A549 (cell line): Measurements from ENCODE around the gene THRAP3. TPM values are rescaled to one million over a fixed set of nuclear protein-coding genes. Genes with fewer than 3 reads are reported as not detected.

ENCODE experiments used
- ATAC-seq, 2 experiments: fragments of 200-7000 bp in 1 of 2; fragments of >200 bp in 1 of 2; cut with Nextera tagmentation in 1 of 2; cut with Tn5 transposase in 1 of 2; 3 replicates each; pipeline versions ENCODE4 v1.8.0 to v1.9.1; 2018 to 2020; ENCODE audit warnings: mild to moderate bottlenecking in 1 of 2, moderate library complexity in 1 of 2
- CTCF ChIA-PET: fragments of 300-600 bp; sonication (Branson Sonifier 250); formaldehyde crosslinking; extraction: SDS; loops from one replicate; lab custom pipeline; 2021; ENCODE audit warnings: antibody characterized with exemption, inconsistent platforms; lab: Yijun Ruan, JAX
- POLR2A ChIA-PET: fragments of 350-600 bp; formaldehyde crosslinking; extraction: SDS; loops from one replicate; lab custom pipeline; 2021; ENCODE audit warnings: antibody characterized with exemption, inconsistent platforms; lab: Yijun Ruan, JAX
- DNase-seq, 2 experiments: peaks; one replicate each; pipeline versions ENCODE4 v3.0.0 to v3.0.0-alpha.2; 2011 to 2016; ENCODE audit warnings: low read depth in 1 of 2, low spot score in 1 of 2
- FAIRE-seq: peaks from 2 replicates; lab custom pipeline; 2011; peaks lifted over from hg19 to GRCh38; lab: Jason Lieb, UNC
- H3K27ac ChIP-seq, 2 experiments: fragments of >200 bp; sonication (Bioruptor Twin); formaldehyde crosslinking; 3 replicates each; pipeline ENCODE4 v1.5.1; 2016 to 2017
- H3K4me1 ChIP-seq: fragments of >200 bp; sonication (Bioruptor Twin); formaldehyde crosslinking; 3 replicates; pipeline ENCODE4 v1.6.1; 2016
- H3K4me2 ChIP-seq: fragments of >200 bp; sonication (Bioruptor Twin); formaldehyde crosslinking; 3 replicates; pipeline ENCODE4 v1.6.1; 2016
- H3K4me3 ChIP-seq: fragments of >200 bp; sonication (Bioruptor Twin); formaldehyde crosslinking; 3 replicates; pipeline ENCODE4 v1.5.1; 2016
- H3K9me3 ChIP-seq: fragments of >200 bp; sonication (Bioruptor Twin); formaldehyde crosslinking; 3 replicates; pipeline ENCODE4 v1.6.1; 2016
- BHLHE40 ChIP-seq: IDR thresholded peaks from 2 replicates; pipeline ENCODE4 v1.6.1; 2012; ENCODE audit warnings: low read depth, low read length, inconsistent platforms
- EHF ChIP-seq: fragments of 250-450 bp; sonication (Bioruptor Pico); IDR thresholded peaks from 2 replicates; pipeline ENCODE4 v1.5.0; 2020; ENCODE audit warnings: mild to moderate bottlenecking
- EP300 ChIP-seq, 2 experiments: fragments of >200 bp; sonication (Bioruptor Twin); formaldehyde crosslinking; IDR thresholded peaks; 2 replicates in 1 of 2; 3 replicates in 1 of 2; pipeline ENCODE4 v1.6.1; 2016 to 2017
- FOSL2 ChIP-seq, 2 experiments: fragments of 450-650 bp in 1 of 2; fragments of >200 bp in 1 of 2; sonication (Bioruptor Twin) in 1 of 2; formaldehyde crosslinking; IDR thresholded peaks; 2 replicates each; pipeline versions ENCODE4 v1.5.0 to v1.6.1; 2016 to 2020; ENCODE audit warnings: mild to moderate bottlenecking in 1 of 2, moderate library complexity in 1 of 2
- GATA3 ChIP-seq: IDR thresholded peaks from 2 replicates; pipeline ENCODE4 v1.6.1; 2012; ENCODE audit warnings: borderline replicate concordance
- HOXA7 ChIP-seq: fragments of 250-450 bp; sonication (Bioruptor Pico); IDR thresholded peaks from 2 replicates; pipeline ENCODE4 v1.5.0; 2020; ENCODE audit warnings: mild to moderate bottlenecking, moderate library complexity
- HOXB5 ChIP-seq: fragments of 250-450 bp; sonication (Bioruptor Pico); IDR thresholded peaks from 2 replicates; pipeline ENCODE4 v1.5.0; 2020; ENCODE audit warnings: mild to moderate bottlenecking, moderate library complexity
- MAFK ChIP-seq: fragments of 450-650 bp; IDR thresholded peaks from 2 replicates; pipeline ENCODE4 v1.6.1; 2014; ENCODE audit not compliant: partially characterized antibody
- MAZ ChIP-seq: fragments of 150-350 bp; IDR thresholded peaks from 2 replicates; pipeline ENCODE4 v1.6.1; 2014; ENCODE audit warnings: antibody characterized with exemption, low read depth, low read length, borderline replicate concordance
- MYC ChIP-seq: IDR thresholded peaks from 2 replicates; pipeline ENCODE4 v1.6.1; 2012; ENCODE audit warnings: mild to moderate bottlenecking, inconsistent platforms, low read length, improper control_type of control experiment, borderline replicate concordance
- PBX3 ChIP-seq: IDR thresholded peaks from 2 replicates; pipeline ENCODE4 v1.6.1; 2012
- PHF8 ChIP-seq: fragments of 200-600 bp; sonication (generic); IDR thresholded peaks from 2 replicates; pipeline ENCODE4 v1.6.1; 2016; ENCODE audit warnings: low read depth, mild to moderate bottlenecking, antibody characterized with exemption, moderate library complexity, borderline replicate concordance
- RAD21 ChIP-seq, 2 experiments: fragments of >200 bp in 1 of 2; sonication (Bioruptor Twin) in 1 of 2; formaldehyde crosslinking in 1 of 2; IDR thresholded peaks in 1 of 2; conservative IDR thresholded peaks in 1 of 2; 2 replicates in 1 of 2; 3 replicates in 1 of 2; pipeline ENCODE4 v1.6.1; 2012 to 2018; ENCODE audit warnings: inconsistent platforms in 1 of 2
- RARB ChIP-seq: fragments of 250-450 bp; sonication (Bioruptor Pico); IDR thresholded peaks from 2 replicates; pipeline ENCODE4 v1.8.0; 2021; ENCODE audit warnings: mild to moderate bottlenecking, moderate library complexity
- RCOR1 ChIP-seq: fragments of 150-350 bp; IDR thresholded peaks from 2 replicates; pipeline ENCODE4 v1.6.1; 2014; ENCODE audit warnings: antibody characterized with exemption, low read length, low read depth
- REST ChIP-seq: fragments of 200-600 bp; sonication (generic); IDR thresholded peaks from 2 replicates; pipeline ENCODE4 v1.6.1; 2016; ENCODE audit warnings: antibody characterized with exemption, mild to moderate bottlenecking, moderate library complexity
- SREBF2 ChIP-seq: fragments of 450-650 bp; IDR thresholded peaks from 2 replicates; pipeline ENCODE4 v1.6.1; 2014; ENCODE audit warnings: mild to moderate bottlenecking, moderate library complexity
- ZC3H11A ChIP-seq: fragments of 450-650 bp; IDR thresholded peaks from 2 replicates; pipeline ENCODE4 v1.6.1; 2014; ENCODE audit warnings: antibody characterized with exemption, mild to moderate bottlenecking
- WGBS: methylation state at CpG from one replicate; pipeline ENCODE4 v1.1.6; 2017; ENCODE audit errors: missing lambda C conversion rate; 5-methylcytosine and 5-hydroxymethylcytosine counted together
- polyA plus RNA-seq, 4 experiments: library from polyadenylated mRNA; depleted of rRNA in 3 of 4; stranded (reverse); fragments of >200 nt; fragmentation: RNase III in 1 of 4; extraction: RNeasy Plus Mini Kit Qiagen cat#74134 plus additional on column Dnase treatment in 1 of 4; gene quantifications; 2 replicates in 3 of 4; 3 replicates in 1 of 4; pipeline ENCODE4 v1.2.3, GENCODE V29; 2011 to 2017

THRAP3 gene
- polyA plus RNA-seq, 2 of the 4 experiments (the other 2 are of a cell fraction): 60.0 to 60.7 TPM

- TF ChIP-seq GATA3: no peak
Observed at GRCh38 chr1:36276688-36277087, 52.4 kb downstream of the THRAP3 start (continued).

GRCh38 chr1:36279110-36279788 is 55.0 kb downstream of the THRAP3 start:
- ChIA-PET CTCF (interaction anchor here (0.6 to 3.0 kb wide), 4 partner anchors 67 to 270 kb away, joined by 3 to 12 read pairs (median 3); partner anchors contain the start of gene TRAPPC3), POLR2A (no interaction called here)
- TF ChIP-seq REST (no peak), RAD21 (conservative IDR thresholded peaks at IDR 0.05 in 1 of 2, IDR thresholded peaks at IDR 0.05 in 1 of 2) (no peak), EP300 (IDR thresholded peaks at IDR 0.05) (no peak)
- Histone ChIP-seq H3K9me3 (no peaks in the 10 kb centered on the region), H3K27ac (no peak overlapping the region), H3K4me2 (no peak overlapping the region), H3K4me3 (no peak overlapping the region), H3K4me1 (peaks cover 29% of the 10 kb centered on the region; the same call in 2 of the 3 replicates)
- FAIRE-seq (no peak), ATAC-seq (no peak), DNase-seq (no peak)
- 53% methylated on average over 2 of the region's 2 CpGs for WGBS

- H3K27ac ChIP-seq: no peak overlapping the region
- POLR2A ChIA-PET: interaction anchor here (0.8 kb wide), 1 partner anchor 55 kb away, joined by 3 read pairs; the partner anchor contains the start of gene THRAP3
- CTCF ChIA-PET: interaction anchor here (0.6 to 3.0 kb wide), 4 partner anchors 68 to 270 kb away, joined by 3 to 13 read pairs (median 8); partner anchors contain the start of gene TRAPPC3
- DNase-seq (no peak), ATAC-seq (no peak), FAIRE-seq (no peak)
- no peaks in the 10 kb centered on the region for H3K9me3 ChIP-seq
- peaks cover 32% of the 10 kb centered on the region; the same call in 2 of the 3 replicates for H3K4me1 ChIP-seq
- TF ChIP-seq BHLHE40: no peak
- no peak for TF ChIP-seq ZC3H11A
- no peak for TF ChIP-seq FOSL2 (IDR thresholded peaks at IDR 0.05)
- no peak for TF ChIP-seq FOSL2 (CRISPR knock-in tag; IDR thresholded peaks at IDR 0.05)
- no peak overlapping the region for H3K4me2 ChIP-seq
- H3K4me3 ChIP-seq: no peak overlapping the region
- 86% methylated on average over 7 of the region's 7 CpGs for WGBS
Observed at GRCh38 chr1:36279789-36280296, 55.6 kb downstream of the THRAP3 start.

- Histone ChIP-seq H3K4me1 (peaks cover 34% of the 10 kb centered on the region; the same call in 2 of the 3 replicates), H3K27ac (no peak overlapping the region), H3K4me3 (no peak overlapping the region), H3K4me2 (no peak overlapping the region), H3K9me3 (no peaks in the 10 kb centered on the region)
- POLR2A ChIA-PET: no interaction called here
- FAIRE-seq: no peak
- no peak for DNase-seq
- ATAC-seq: no peak
- TF ChIP-seq RCOR1 (no peak), MAFK (no peak), MAZ (no peak), GATA3 (no peak), HOXA7 (CRISPR knock-in tag) (no peak), REST (no peak), ZC3H11A (no peak), HOXB5 (CRISPR knock-in tag) (no peak), EHF (CRISPR knock-in tag) (no peak), PBX3 (no peak), RARB (CRISPR knock-in tag) (no peak), MYC (no peak), SREBF2 (no peak), PHF8 (no peak)
- CTCF ChIA-PET: interaction anchor here (1.3 to 2.5 kb wide), 3 partner anchors 123 to 184 kb away, joined by 3 to 20 read pairs (median 6); partner anchors contain the start of gene TRAPPC3
- WGBS: 88% methylated on average over 1 of the region's 1 CpG
Observed at GRCh38 chr1:36284061-36284460, 59.8 kb downstream of the THRAP3 start.
